HG02885 (cell line): Measurements from ENCODE around the gene TET3.
A peak's percentile ranks its signal among the peaks of the same experiment; 100 is the strongest.

ENCODE experiments used
- ATAC-seq: cut with Tn5 transposase; IDR thresholded peaks from one replicate; pipeline ENCODE4 v1.9.1; 2021; ENCODE audit warnings: mild to moderate bottlenecking; ENCODE audit not compliant: unreplicated experiment, poor library complexity

The TET3 gene

DNA sequence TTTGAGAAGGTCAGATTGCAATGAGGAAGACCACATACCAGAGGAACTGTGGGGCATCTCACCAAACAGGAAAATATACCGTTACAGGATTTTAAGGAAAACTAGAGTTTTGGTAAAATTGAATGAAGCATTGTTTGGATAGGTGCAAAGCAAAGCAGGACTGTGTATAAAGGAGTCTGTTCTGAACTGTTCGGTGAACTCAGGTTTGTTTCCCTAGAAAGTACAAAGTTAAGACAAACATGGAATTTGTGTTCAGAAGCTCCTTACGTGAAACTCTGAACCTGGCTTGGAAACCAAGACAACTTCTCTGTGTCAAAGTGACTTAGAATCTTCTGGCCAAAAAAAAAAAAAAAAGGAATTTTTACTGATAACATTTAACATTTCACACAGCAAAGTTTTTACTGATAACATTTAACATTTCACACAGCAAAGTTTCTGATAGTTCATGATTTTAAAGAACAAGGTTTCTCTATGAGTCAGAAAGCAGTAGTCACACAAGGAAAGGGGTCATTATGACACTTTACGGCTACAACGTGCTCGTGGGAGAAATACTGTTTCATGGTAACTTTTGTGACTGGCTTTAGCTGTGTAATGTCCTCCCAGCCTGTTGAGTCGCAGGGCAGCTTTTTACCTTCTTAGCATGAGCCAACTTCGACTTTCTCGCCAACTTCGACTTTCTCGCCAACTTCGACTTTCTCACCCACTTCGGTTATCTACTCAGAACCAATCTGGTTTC lies 21.2 kb upstream of the TET3 start:
- peak; percentile 76 for ATAC-seq

DNA sequence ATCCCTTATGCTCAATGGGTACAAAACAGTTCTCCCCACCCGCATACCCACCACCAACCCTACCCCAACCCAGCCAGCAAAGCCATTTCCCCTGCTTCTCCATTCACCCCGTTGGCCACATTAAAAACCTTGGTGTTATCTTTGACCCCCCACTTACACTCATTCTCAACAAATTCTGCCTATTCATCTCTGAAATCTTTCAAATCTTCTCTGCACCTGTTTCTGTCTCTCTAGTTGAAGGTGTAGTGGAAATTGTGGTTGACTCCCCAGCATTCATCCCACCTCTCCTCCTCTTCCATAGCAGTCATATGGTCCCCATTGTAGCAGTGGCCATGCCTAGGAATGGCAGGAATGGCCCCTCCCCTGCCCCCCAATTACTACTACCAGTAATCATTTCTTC lies 20.5 kb upstream of the TET3 start:
- peak; percentile 14 for ATAC-seq

DNA sequence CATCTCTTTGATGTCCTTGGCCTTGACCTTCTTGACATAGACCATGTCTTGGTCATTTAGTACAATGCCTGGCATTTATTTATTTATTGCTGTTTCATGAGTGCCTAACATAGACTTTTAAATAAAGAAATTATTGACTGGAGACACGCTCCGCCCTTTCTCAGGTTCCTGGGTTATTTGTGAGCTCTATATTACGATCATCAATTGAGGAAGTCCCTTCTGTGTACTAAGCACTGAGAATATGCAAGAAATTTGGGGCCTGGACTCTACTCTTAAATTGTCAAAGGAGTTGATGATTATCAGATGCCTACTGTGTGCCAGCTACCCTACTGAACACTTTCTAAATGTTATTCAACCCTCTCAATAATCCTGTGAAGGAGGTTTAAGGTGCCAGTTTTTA lies 19.7 kb upstream of the TET3 start:
- no peak for ATAC-seq

DNA sequence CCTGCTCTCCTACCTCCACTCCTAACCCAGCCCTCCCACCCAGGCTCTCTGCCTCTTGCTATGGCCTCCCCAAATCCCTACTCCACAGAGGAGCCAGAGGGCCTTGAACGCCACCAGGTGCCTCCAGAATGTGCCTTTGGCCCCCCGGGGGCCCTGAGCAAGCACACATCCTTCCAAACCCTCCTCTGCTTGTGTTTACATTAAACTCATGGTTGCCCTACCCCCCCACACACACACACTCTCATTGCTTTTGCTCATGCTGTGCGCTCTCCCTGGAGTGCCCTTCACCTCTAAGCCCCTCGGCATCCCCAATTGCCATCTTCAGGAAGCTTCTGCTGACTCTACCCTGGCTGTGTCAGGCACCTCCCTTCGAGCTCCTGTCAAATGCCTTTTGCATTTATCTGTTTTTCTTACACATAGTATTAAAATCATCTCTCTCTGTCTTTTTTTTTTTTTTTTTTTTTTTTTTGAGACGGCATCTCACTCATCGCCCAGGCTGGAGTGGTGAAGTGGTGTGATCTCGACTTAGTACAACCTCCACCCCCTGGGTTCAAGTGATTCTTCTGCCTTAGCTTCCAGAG lies 16.3 kb upstream of the TET3 start:
- ATAC-seq: no peak

DNA sequence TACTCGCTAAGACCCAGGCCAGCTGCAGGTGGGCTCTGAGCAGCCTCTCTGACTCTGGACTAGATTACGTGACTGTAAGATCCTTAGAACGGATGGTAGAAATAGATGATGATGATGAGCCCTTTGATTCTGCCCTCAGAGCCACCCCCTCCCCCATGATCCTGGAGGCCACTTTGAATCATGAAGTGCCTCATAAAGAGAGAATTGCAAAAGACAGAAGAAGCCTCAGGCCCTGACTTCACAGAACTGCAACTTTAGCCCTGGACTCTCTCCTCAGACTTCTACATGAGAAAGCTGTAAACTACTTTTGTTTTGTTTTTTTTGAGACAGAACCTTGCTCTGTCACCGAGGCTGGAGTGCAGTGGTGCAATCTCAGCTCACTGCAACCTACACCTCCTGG lies 15.4 kb upstream of the TET3 start:
- no peak for ATAC-seq

DNA sequence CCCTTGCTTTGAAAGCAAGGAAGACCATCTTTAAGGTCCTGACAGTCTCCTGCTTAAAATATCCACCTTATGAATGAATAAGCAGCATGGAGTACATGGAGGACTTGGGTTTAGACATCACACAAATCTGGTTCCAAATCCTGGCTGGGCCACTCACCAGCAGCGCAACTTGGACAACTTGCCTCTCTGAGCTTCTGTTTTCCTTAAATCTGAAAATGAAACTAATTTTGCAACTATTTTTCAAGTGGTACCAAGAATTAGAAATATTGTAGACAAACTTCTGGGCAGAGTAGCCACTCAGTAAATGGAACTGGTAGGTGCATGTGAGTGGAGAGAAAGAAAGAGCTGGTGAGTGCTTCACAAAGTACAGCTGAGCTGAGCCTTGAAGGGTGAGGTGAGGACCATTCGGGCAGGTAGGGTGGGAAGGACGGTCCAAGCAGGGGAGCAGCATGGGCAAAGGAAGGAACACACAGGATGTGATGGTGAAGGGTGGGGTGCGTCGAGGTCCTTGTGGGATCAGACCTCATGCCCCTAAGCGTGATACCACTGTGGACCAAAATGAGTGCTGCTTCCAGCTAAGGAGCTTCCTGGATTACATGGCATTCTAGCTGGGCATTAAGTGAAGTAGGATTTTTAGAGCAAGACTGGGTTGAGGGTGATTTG lies 14.4 kb upstream of the TET3 start:
- ATAC-seq: no peak

DNA sequence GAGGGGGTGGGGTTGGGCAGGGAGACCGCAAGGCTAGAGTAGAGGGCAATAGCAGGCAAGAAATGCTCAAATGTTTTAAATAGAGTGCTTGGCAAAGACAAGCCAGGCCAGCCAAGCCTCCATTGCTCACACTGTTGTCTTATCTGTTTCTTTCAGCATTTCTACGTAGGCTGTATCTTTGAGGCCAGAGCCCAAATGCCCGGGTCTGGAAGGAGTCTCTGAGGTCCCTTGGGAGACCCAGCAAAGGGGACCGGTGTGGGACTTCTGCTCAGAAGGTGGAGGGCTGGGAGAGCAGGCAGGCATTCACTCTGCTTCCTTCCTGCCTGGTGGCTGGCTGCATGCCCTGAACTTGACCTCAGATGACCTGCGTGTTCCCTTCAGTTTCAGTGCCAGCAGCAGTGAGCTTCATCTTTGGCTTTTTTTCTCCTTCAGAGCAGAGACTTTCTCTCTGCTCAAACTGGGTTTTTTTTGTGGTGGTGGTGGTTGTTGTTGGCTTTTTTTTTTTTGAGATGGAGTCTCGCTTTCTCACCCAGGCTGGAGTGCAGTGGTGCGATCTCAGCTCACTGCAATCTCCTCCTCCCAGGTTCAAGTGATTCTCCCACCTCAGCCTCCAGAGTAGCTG lies 13.7 kb upstream of the TET3 start:
- peak; percentile 69 for ATAC-seq

DNA sequence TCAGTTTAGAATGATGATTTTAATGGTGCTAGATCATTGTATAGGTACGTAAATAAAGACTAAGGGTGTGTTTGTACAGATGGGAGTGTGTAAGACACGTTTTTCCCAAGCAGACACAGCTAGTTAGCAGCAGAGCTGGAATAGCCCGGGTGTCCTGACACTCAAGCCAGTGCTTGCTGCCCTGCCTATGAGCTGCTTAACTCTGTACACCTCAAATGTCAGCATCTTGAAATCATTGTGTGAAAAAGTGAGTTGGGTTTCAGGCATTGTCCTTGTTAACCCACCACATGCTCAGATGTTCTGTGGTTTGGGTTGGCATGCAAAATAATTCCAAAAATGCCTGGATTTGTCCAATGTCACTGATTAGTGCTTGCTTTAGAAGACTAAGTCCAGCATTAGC lies 13.0 kb upstream of the TET3 start:
- no peak for ATAC-seq

DNA sequence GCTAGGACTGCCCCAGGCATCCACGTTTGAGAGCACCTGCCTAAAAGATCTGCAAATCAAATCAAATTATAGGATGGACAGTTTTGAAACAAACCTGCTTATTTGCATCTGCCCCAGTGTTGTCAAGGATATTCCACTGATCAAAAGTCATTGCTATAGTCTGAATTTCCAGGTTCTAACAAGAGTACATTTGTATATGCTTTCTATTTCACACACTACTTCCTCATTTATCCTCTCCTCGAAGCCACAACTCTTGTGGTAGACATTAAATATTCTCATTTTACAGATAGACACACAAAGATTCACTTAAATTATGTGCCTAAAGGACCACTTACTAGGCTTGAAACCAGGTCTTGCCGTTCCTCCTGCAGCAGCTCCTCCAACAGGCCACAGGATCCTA lies 11.9 kb upstream of the TET3 start:
- ATAC-seq: no peak

DNA sequence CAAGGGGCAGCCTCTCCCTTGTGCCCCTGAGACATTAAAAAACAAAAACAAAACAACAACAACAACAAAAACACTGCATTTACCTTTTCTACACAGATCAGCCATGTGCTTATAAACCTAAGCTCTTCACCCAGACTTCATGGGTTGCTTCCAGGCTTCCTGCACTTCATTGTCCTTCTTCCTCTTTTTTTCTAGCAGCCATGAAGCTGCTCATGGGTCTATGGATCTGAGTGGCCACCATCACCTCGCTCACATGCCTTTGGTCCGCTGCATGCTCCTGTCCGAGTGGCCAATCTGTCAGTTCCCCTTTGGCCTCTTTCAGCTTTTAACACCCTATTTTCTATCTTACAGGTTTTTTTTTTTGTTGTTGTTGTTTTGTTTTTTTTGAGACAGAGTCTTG lies 9.0 kb upstream of the TET3 start:
- no peak for ATAC-seq

DNA sequence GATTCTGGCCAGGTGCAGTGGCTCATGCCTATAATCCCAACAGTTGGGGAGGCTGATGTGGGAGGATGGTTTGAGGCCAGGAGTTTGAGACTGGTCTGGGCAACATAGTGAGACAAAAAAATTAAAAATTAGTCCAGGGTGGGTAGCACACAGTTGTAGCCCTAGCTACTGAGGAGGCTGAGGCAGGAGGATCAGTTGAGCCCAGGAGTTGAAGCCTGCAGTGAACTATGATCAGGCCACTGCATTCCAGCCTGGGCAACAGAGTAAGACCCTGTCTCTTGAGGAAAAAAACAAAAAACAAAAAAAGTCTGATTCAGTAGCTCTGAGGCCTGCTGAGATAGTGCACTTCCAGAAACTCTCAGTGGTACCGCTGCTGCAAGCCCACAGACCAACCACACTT lies 7.9 kb upstream of the TET3 start:
- no peak for ATAC-seq

DNA sequence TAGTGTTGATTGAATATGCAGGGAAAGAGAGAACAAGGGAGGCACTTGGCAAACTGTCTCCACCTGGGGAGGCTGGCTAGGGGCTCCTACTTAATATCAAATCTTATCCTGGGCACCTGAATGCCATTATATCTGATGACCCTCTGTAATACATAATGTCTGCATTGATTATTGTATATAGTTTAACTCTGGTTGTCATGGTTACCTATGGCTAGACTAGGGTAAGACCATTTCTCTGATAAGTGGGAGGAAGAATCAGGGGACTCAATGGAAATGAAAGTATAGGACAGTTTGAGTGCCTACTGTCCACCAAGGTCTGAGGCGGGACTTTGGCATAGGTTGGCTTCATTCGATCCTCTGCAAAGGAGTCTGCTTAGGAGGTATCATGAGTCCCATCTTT lies 7.2 kb upstream of the TET3 start:
- ATAC-seq: no peak

DNA sequence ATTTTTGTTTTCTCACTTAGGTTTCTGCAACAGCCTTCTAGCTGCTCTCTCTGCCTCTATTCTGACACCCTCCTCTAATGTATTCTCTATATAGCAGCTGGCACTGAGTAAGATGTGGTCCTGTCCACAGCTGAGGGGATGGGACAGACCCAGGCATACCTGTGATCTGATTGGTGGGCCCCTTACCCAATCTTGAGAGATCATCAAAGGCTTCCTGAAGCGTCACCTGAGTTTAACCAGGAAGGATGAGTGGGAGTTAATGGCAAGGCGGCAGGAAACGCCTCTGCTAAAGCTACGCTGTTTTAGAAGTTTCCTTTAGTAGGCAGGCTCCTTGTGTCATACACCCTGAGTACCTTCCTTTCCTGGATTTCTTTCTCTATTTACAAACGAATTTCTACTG lies 5.7 kb upstream of the TET3 start:
- peak; percentile 34 for ATAC-seq

DNA sequence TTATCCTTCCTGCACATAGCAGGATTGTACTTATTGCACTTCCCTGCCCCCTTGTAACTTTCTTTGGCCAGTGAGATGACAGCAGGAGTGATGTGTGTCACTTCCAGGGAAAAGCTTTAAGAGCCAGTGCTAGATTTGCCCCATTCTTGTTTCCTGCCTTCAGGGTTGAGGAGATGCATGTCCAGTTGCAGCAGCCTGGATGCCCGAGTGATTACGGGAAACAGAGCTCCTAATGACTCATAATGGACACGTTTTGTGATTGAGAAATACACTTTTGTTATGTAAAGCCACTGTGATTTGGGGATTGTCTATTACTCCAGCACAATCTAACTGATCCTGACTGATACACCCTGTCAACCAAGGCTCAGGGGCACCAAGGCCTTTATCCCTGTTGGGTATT lies 5.0 kb upstream of the TET3 start:
- ATAC-seq: no peak

DNA sequence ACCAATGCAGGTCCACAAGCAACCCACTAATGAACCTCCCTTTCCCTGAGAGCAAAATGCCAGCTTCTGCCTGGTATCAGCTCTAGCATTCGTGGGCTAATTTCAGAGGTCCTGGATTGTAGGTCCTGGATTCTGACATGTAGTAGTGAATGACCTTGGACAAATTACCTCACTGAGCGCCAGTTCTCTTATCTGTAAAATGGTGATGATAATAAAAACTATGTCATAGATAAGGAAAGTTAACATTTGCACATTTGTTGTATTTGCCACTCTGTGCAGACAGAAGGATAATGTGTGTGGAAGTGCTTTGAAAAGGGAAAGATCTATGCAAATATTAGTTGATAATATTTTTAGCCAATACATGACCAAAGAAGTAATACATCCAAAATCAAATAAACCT lies 4.1 kb upstream of the TET3 start:
- no peak for ATAC-seq

DNA sequence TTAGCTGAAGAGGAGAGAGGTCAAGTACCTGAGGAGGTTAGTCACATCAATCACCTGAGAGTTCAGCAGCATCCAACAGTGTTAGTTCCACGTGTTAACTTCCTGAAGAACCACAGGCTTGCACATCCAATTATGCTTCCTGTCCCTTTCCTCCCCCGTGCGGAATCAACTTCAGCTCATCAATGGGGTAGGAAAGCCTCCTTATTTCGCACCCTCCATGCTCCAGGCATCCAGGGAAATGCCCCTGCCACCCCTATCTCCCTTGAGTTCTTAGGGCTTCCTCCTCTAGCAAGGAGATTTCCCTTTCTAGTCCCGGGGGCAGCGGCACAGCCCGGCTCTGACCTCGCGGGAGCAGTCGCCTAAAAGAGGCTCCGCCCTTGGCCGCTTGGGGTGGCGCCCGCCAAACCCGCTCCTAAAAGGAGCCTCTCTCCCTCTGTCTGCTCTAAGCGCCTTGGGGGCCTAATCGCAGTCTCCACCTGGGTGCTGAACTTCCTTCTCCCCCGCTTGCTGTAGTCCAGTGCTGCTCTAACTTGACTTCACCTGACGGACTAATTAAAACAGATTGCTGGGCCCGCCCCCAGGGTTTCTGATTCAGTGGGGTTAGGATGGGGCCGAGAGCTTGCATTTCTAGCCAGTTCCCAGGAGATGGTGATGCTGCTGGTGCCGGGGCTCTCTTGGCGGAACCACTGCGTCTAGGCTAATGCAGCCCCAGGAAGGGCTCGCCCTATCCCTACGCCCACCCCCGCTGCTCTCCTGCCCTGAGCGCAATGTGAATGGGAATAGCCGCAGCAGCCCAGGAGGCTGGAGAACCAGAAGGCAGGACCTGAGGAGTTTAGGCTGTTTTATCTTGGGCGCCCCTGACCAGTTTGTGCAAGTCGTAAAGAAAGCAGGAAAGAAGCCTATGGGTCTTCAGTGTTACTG lies 3.4 kb upstream of the TET3 start:
- peak; percentile 32 for ATAC-seq

DNA sequence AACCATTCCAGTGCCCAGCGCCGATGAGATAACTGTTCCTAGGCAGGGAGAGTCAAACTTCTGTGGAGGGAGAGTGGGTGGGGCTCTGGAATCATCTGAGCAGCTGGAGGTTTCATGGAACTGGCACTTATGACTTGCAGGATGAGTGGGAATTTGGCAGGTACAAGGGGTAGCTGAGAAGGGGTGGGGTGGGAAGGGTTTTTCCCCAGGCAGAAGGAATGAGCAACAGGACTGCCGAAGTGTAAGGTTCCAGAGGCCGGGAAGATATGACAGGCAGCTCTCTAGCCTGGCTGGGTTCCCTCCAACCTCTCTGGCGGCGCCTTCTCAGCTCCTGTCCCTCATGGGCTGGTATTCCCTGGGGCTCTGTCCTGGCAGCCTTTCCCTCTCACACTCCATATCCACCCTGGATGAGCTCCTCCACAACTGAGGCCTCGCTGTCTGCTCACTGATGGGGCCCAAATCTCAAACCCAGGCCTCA lies 2.5 kb upstream of the TET3 start:
- ATAC-seq: no peak

DNA sequence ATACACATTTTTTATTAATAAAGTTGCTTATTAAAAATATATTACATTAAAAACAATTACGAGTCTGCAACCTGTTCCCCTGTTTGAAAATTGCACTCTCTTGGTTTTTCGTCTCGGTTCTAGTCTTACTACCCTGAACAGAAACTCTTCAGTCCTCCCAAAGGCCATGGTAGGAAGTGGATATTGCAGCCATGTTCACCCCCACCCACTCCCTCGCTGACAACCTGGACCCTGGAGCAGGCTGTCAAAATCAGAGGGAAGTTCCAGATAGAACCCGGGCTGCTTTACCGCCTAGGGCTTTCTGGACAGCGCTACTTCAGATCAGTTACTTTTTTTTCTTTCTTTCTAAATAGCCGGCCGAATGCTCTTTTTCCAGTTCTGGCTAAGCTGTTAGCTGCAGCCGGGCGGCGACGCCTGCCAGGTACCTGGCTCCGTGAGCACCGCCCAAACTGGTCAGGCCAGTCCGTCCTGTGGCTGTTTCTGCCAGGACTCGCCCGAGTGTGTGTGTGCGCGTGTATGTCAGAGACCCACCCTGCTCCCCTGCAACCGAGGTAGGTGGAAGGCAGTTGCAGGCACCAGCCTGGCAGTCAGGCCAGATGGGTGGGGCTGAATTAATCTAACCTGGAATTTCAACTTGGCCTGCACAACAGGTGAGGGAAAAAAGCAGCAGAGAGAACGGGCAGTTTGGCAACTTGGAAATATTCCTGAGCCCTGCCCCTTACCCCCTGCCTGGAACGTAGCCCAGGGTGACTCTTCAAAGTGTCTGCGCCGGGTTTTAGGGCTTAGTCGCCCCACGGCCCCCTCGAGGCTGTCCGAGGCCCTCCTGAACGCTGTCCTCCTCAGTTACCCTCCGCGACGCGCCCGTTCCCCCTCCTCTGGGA lies 1.1 kb upstream of the TET3 start:
- no peak for ATAC-seq

DNA sequence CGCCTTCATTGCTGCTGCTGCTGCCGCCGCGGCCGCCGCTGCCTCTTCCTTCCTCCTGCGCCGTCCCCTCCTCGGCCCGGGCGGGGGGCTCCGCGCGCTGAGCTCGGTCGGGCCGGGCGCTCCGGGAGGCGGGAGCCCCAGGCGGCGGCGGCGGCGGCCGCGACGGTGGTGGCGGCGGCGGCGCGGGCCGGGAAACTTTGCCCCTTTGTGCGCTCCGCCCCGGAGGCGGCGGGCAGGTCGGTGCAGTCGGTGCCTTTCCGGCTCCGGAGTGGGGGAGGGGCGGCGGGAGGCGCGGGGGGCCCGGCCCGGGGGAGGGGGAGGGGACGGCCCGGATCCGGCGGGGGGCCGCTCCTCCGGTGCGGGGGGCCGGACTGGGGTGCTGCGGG lies 205 bp downstream of the TET3 start:
- ATAC-seq: peak; percentile 15
